OCI-LY7 (cell line): ENCODE results near the gene GPSM1. TPM values are rescaled to one million over a fixed set of nuclear protein-coding genes. Genes with fewer than 3 reads are reported as not detected.

Experiments used
- BruUV-seq: library from RNA; stranded (reverse); fragments of 400-500 nt; replicated peaks from 2 replicates; lab custom pipeline; 2021; lab: Mats Ljungman, UMichigan
- CTCF ChIA-PET: fragments of 300-600 bp; sonication (Branson Sonifier 250); formaldehyde crosslinking; loops from one replicate; lab custom pipeline; 2022; ENCODE audit warnings: antibody characterized with exemption; ENCODE audit not compliant: unreplicated experiment; lab: Charles Lee
- POLR2A ChIA-PET: fragments of 300-600 bp; sonication (Branson Sonifier 250); formaldehyde crosslinking; loops from one replicate; lab custom pipeline; 2022; ENCODE audit warnings: antibody characterized with exemption; lab: Charles Lee
- DNase-seq: peaks from one replicate; pipeline ENCODE4 v3.0.0-alpha.2; 2015; ENCODE audit warnings: low spot score
- H2AFZ ChIP-seq: fragments of 200-600 bp; sonication (generic), shearing (Covaris generic); 2 replicates; pipeline ENCODE4 v1.6.1; 2014; ENCODE audit warnings: mild to moderate bottlenecking, antibody characterized with exemption, low read length, moderate library complexity
- H3K27ac ChIP-seq: fragments of 200-600 bp; sonication (generic); 2 replicates; pipeline ENCODE4 v1.5.1; 2014; ENCODE audit warnings: mixed run types, low read depth, mild to moderate bottlenecking, moderate library complexity, low read length, inconsistent platforms; ENCODE audit not compliant: poor library complexity, severe bottlenecking
- H3K36me3 ChIP-seq: fragments of 200-600 bp; sonication (generic); 2 replicates; pipeline ENCODE4 v1.6.1; 2014; ENCODE audit warnings: mild to moderate bottlenecking, antibody characterized with exemption, low read length, moderate library complexity, mixed read lengths; ENCODE audit not compliant: insufficient read depth
- H3K4me1 ChIP-seq: fragments of 200-600 bp; sonication (generic); 2 replicates; pipeline ENCODE4 v1.5.1; 2014; ENCODE audit warnings: mild to moderate bottlenecking, low read length; ENCODE audit not compliant: insufficient read depth, poor library complexity, severe bottlenecking
- H3K4me2 ChIP-seq: fragments of 200-600 bp; sonication (generic); 2 replicates; pipeline ENCODE4 v1.6.1; 2014; ENCODE audit warnings: mild to moderate bottlenecking, low read length
- H3K4me3 ChIP-seq: fragments of 200-600 bp; sonication (generic); 2 replicates; pipeline ENCODE4 v1.5.1; 2014; ENCODE audit warnings: mild to moderate bottlenecking, low read depth, low read length; ENCODE audit not compliant: poor library complexity, severe bottlenecking
- H3K79me2 ChIP-seq: fragments of 200-600 bp; sonication (generic); 2 replicates; pipeline ENCODE4 v1.6.1; 2016; ENCODE audit warnings: low read depth, mild to moderate bottlenecking, low read length, moderate library complexity, mixed read lengths; ENCODE audit not compliant: insufficient read depth
- H3K9me2 ChIP-seq: fragments of 200-600 bp; sonication (generic); 2 replicates; pipeline ENCODE4 v1.6.1; 2016; ENCODE audit warnings: mild to moderate bottlenecking, low read length, mixed read lengths; ENCODE audit not compliant: insufficient read depth
- H3K9me3 ChIP-seq: fragments of 200-600 bp; sonication (generic); 2 replicates; pipeline ENCODE4 v1.6.1; 2014; ENCODE audit warnings: mild to moderate bottlenecking, mixed run types, low read length, mixed read lengths
- H4K20me1 ChIP-seq: fragments of 200-600 bp; sonication (generic); 2 replicates; pipeline ENCODE4 v1.6.1; 2014; ENCODE audit warnings: mild to moderate bottlenecking, antibody characterized with exemption, low read length, moderate library complexity, mixed read lengths; ENCODE audit not compliant: insufficient read depth
- CTCF ChIP-seq: fragments of 200-600 bp; sonication (generic); conservative IDR thresholded peaks from 2 replicates; pipeline ENCODE4 v1.5.1; 2014; ENCODE audit warnings: mild to moderate bottlenecking, antibody characterized with exemption, low read length, moderate library complexity, mixed read lengths
- EZH2phosphoT487 ChIP-seq: fragments of 200-600 bp; sonication (generic); IDR thresholded peaks from 2 replicates; pipeline ENCODE4 v1.6.1; 2018; ENCODE audit warnings: low read depth, borderline replicate concordance, mild to moderate bottlenecking, mixed run types, antibody characterized with exemption, low read length, moderate library complexity, mixed read lengths
- intact Hi-C: fragments of 100-400 bp; cut with micrococcal nuclease; formaldehyde crosslinking; loops from one replicate; pipeline ENCODE4 v1.10.0; 2022; ENCODE audit not compliant: unreplicated experiment
- total RNA-seq, 2 experiments: library from RNA; depleted of rRNA in 1 of 2; stranded (reverse); fragments of >200 nt in 1 of 2; shearing (Covaris generic) in 1 of 2; gene quantifications; 2 replicates each; pipeline ENCODE4 v1.2.3, GENCODE V29; 2014 to 2022

GPSM1 gene
- total RNA-seq, 2 experiments from 2014 or later, result not detected

- DNase-seq, result no peak
- no peaks in the 10 kb centered on the region for H3K9me2 ChIP-seq
- H3K9me3 ChIP-seq, result no peaks in the 10 kb centered on the region
- no peaks in the 10 kb centered on the region for H4K20me1 ChIP-seq
- H2AFZ ChIP-seq, result no peak overlapping the region
- no TSS peak for BruUV-seq
- POLR2A ChIA-PET, result interaction anchor here (1.5 kb wide), 1 partner anchor 14 kb away, joined by 3 read pairs; no protein-coding TSS in a partner anchor
- no peak overlapping the region for H3K4me3 ChIP-seq
- intact Hi-C loops, result loop anchor here (2.0 kb wide), 1 partner anchor 59 kb away; no protein-coding TSS in a partner anchor
- TF ChIP-seq CTCF (no peak), EZH2phosphoT487 (no peak)
- H3K79me2 ChIP-seq, result no peaks in the 10 kb centered on the region
- CTCF ChIA-PET, result no interaction called here
- H3K27ac ChIP-seq, result no peak overlapping the region
- H3K4me2 ChIP-seq, result peak overlapping the region; percentile 25; the same call in 1 of the 2 replicates
- no peaks in the 10 kb centered on the region for H3K36me3 ChIP-seq
- peaks cover 17% of the 10 kb centered on the region for H3K4me1 ChIP-seq
Observed at GRCh38 chr9:136281421-136282271, 45.7 kb upstream of the GPSM1 start.

GRCh38 chr9:136282272-136282861, 45.0 kb upstream of the GPSM1 start:
- intact Hi-C loops, result loop anchor here (2.0 kb wide), 1 partner anchor 60 kb away; no protein-coding TSS in a partner anchor
- H3K27ac ChIP-seq, result no peak overlapping the region
- peaks cover 17% of the 10 kb centered on the region for H3K4me1 ChIP-seq
- ChIA-PET CTCF (no interaction called here), POLR2A (interaction anchor here (1.5 kb wide), 1 partner anchor 15 kb away, joined by 3 read pairs; no protein-coding TSS in a partner anchor)
- no TSS peak for BruUV-seq
- no peaks in the 10 kb centered on the region for H3K79me2 ChIP-seq
- no peaks in the 10 kb centered on the region for H3K36me3 ChIP-seq
- peak; percentile 62 for DNase-seq
- H3K9me2 ChIP-seq, result no peaks in the 10 kb centered on the region
- H3K9me3 ChIP-seq, result no peaks in the 10 kb centered on the region
- no peak overlapping the region for H2AFZ ChIP-seq
- H3K4me3 ChIP-seq, result no peak overlapping the region
- TF ChIP-seq EZH2phosphoT487 (no peak), CTCF (no peak)
- peak overlapping the region; percentile 25; the same call in 1 of the 2 replicates for H3K4me2 ChIP-seq
- no peaks in the 10 kb centered on the region for H4K20me1 ChIP-seq
